GM21529 (cell line): ENCODE results near the gene IFRD1.
"Not testable (repeated sequence)": the region's sequence is repeated elsewhere in the genome, so short reads cannot be mapped to it uniquely, and the experiment has no call there.

ENCODE experiments used
- ATAC-seq: cut with Tn5 transposase; IDR thresholded peaks from one replicate; pipeline ENCODE4 v1.9.1; 2021; ENCODE audit not compliant: unreplicated experiment

IFRD1 gene

DNA sequence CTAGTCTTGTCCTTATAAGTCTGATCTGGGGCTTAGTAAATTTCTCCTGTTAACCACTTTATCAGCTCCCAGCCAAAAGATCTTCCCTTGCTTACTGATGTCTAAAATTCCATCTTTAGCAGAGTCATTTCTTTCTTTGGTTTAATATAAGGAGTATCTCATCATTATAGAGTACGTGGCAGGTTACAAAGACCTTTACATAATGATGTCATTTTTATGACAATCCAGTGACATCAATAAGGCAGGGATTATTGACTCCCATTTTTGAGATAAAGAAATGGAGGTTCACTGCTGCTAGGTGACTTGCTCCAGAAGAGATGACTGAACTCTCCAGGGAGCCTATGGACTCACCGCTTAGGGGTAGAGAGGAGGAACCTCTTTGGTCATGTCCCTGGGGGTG is 8.1 kb upstream of the IFRD1 start:
- ATAC-seq = no peak

GRCh38 chr7:112444505-112444904 is 5.8 kb upstream of the IFRD1 start:
- no peak for ATAC-seq

DNA sequence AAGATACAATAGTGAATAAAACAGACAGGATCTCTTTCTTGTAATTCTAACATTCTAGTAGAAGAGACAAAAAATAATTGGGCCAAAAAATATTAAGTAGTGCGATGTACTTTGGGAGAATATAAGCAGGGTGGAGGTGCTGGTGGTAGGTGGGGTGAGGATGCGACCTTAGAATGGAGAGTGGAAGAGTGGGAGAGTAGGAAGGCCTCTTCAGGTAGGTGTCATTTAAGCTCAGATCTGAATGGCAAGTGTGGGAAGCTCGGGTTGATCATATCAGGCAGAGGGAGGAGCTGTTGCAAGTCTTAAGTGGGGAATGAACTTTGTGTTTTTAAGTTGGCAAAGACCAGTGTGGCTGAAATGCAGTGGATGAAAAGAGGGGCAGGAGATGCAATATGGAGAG is 3.8 kb upstream of the IFRD1 start:
- ATAC-seq = no peak

DNA sequence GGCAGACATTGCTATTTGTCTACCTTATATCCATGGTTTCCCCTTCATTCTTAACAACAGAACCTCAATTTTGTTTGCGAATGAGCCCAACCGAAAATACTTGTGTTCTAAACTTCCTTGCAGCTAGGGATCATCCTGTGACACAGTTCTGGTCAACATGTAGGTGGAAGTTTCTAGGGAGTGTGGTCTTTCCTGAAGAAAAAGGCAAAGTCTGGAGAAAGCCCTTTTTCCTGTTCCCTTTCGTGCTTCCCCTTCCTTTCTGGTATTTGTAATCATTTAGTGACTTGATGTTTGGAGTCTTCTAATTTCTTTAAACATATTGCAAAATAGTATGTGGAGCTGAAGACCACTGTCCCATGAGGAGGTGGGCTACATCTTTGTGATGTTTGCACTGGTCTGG is 2.9 kb upstream of the IFRD1 start:
- no peak for ATAC-seq

DNA sequence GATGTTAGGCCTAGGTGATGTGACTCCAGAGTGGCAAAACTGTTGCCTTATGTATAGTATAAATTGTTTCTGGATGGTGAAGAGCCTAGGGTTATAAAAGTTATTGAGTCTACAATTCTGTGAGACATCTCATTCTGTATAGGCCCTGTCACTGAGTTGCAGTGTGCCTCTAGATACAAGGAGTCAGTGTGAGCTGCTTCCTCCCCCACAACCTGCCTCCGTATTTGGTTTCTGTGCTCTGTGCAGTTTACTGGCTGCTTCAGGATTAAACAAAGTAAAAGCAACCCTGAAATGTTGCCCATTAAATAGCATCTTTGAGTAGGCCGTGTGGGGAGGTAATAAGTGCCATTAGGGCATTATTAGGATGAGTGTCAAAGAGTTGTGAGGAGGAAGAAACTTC is 1.9 kb upstream of the IFRD1 start:
- no peak for ATAC-seq

- no peak for ATAC-seq
Measured at GRCh38 chr7:112448891-112449290, 1.4 kb upstream of the IFRD1 start.

- ATAC-seq = no peak
Measured at GRCh38 chr7:112449353-112449752, 907 bp upstream of the IFRD1 start.

- ATAC-seq = peak; percentile 78
Measured at GRCh38 chr7:112450807-112451761, 824 bp downstream of the IFRD1 start.

DNA sequence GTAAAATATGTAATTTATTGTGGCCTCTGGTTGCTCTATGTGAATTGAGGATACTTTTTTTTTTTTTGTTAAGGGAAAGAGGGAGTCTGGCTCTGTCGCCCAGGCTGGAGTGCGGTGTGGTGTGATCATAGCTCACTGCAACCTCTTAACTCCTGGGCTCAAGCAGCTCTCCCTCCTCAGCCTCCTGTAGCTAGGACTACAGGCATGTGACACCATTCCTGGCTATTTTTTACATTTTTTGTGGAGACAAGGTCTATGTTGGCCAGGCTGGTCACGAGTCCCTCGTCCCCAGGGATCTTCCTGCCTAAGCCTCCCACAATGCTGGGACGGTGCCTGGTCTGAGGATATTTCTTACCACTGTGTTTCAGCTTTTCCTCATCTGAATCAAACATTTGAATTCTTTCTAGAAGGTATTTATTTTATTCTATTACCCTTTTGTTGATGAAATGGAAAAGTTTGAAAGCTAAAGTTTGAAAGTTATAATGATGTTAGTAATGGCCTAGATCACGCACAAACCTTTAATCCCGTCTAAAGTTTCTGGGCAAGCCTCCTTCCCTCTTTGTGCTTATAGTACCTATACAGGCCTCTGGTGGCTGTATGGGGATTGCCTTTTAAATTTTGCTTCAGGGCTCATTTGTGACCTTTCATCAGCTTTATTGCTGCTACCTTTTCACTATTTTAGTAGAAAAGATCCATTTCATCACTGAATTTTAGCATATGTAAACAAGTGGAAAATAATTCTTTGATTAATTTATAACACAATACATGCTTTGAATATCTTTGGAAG is 2.0 kb downstream of the IFRD1 start:
- ATAC-seq = no peak

DNA sequence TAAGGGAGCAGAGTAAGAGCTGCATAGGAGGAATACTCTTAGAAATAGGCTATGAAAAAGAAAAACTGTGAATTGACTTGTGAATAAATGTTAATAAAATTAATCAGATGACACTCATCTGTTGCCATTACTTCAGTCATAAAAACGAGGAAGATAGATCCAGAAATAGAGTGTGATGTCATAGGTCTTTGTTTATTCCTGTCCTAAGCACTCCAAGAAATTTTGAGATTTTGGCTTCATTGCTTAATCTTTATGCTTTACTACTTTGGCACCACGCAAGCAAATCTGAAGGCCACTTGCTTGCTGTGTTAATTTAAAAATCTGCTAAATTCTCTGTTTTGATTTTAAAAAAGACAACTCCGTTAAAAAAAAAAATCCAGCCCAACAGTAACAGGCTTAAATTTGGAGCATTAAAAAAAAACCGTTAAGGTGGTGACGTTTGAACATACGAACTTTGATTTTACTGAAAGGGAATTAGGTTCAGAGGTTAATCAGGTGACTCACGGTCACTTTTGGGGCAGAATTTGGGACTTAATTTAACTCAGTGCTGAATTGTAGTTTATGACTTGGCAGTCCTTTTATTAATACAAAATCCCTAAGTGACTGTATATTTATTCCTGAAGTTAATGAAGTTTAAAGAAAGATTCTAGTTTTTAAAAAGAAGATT is 3.4 kb downstream of the IFRD1 start:
- no peak for ATAC-seq

DNA sequence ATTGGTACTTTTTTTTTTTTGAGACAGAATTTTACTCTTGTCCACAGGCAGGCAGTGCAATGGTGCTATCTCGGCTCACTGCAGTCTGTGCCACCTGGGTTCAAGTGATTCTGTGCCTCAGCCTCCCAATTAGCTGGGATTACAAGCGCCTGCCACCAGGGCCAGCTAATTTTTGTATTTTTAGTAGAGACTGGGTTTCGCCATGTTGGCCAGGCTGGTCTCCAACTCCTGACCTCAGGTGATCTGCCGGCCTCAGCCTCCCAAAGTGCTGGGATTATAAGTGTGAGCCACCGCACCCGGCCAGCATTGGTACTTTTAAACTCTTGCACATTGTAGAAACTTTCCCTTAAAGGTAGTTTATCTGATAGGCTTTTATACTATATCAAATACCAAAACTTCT is 3.9 kb downstream of the IFRD1 start:
- not testable (repeated sequence) for ATAC-seq

DNA sequence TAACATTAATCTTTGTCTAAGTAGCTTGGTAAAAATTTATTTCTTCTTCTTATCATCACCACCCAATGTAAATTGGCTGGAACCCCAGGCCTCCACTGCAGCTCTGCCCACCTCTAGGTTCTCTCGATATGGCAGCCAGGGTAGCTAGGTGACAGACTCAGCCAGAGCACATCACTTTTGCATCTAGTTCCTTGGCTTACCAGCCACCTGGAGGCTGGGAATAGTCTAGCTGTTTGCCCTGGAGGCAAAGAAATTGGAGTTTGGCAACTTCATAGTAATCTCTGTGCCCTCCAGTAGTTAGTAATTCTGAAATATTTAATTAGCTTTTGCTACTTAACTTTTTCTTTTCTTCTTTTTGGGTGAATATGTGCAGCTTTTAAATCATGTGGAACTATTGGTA is 9.4 kb downstream of the IFRD1 start:
- no peak for ATAC-seq

- no peak for ATAC-seq
Measured at GRCh38 chr7:112462236-112462635, 12.0 kb downstream of the IFRD1 start.

- ATAC-seq = no peak
Measured at GRCh38 chr7:112467867-112468266, 17.6 kb downstream of the IFRD1 start.

GRCh38 chr7:112470194-112470593 is 19.9 kb downstream of the IFRD1 start:
- no peak for ATAC-seq

- ATAC-seq = no peak
Measured at GRCh38 chr7:112476390-112477052, 26.3 kb downstream of the IFRD1 start.

DNA sequence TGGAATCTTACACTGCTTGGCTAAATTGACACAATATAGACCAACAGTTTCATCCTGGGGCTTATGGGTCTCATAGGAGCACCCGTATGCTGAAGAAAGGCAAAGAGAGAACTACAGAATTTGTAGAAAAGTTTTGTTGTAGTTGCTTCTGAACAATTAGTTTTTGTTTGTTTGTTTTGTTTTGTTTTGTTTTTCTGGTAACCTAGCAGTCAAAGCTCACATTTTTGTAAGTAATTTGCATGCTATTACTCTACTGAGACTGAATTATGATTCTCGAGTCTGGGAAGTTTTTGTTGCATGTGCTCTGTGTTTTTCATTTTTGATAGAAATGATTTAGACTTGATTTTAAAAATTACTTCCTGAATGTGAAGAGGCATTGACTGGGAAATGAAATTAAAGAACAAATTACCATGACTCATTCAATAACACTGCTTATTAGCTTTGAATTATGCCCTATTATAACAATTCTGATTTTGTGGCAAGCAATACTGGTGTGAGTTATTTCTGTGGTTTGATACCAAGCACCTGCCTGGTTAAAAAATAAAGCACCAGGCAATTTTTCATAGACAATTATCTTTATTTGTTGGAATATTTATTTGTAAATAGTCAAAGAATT is 31.0 kb downstream of the IFRD1 start:
- ATAC-seq = no peak

GRCh38 chr7:112481833-112482670 is 31.8 kb downstream of the IFRD1 start:
- ATAC-seq = no peak

- no peak for ATAC-seq
Measured at GRCh38 chr7:112484671-112485167, 34.5 kb downstream of the IFRD1 start.
